Uterus (tissue), 4 donors: ENCODE results near the gene ARHGAP18. TPM values are rescaled to one million over a fixed set of nuclear protein-coding genes. Genes with fewer than 3 reads are reported as not detected.

Experiments used
- DNase-seq, 2 donors: peaks; one replicate each; pipeline ENCODE4 v3.0.0-alpha.2; 2019 to 2020
- H3K27ac ChIP-seq, 2 donors: fragments of 200-600 bp; sonication (generic); 1 replicate in 1 of 2; 2 replicates in 1 of 2; pipeline ENCODE4 v1.5.1; 2016 to 2018
- H3K27me3 ChIP-seq, 2 donors: fragments of 200-600 bp; sonication (generic); one replicate each; pipeline ENCODE4 v1.5.1; 2018 to 2019; ENCODE audit warnings: control low read depth in 1 of 2
- H3K36me3 ChIP-seq, 2 donors: fragments of 200-600 bp; sonication (generic); one replicate each; pipeline ENCODE4 v1.5.1; 2019; ENCODE audit warnings: control low read depth in 1 of 2
- H3K4me1 ChIP-seq, 2 donors: fragments of 200-600 bp; sonication (generic); one replicate each; pipeline ENCODE4 v1.5.1; 2018 to 2019; ENCODE audit warnings: control low read depth in 1 of 2
- H3K4me3 ChIP-seq, 2 donors: fragments of 200-600 bp; sonication (generic); 1 replicate in 1 of 2; 2 replicates in 1 of 2; pipeline ENCODE4 v1.5.1; 2018 to 2019; ENCODE audit warnings: mild to moderate bottlenecking in 1 of 2
- H3K9me3 ChIP-seq, 2 donors: fragments of 200-600 bp; sonication (generic); one replicate each; pipeline ENCODE4 v1.5.1; 2019; ENCODE audit warnings: control low read depth in 1 of 2
- CTCF ChIP-seq, 4 experiments: fragments of 200-600 bp in 2 of 4; fragments of 450-650 bp in 2 of 4; sonication (generic) in 2 of 4; IDR thresholded peaks; one replicate each; pipeline ENCODE4 v1.5.1; 2016 to 2019; ENCODE audit warnings: antibody characterized with exemption in 4 of 4, mild to moderate bottlenecking in 2 of 4, moderate library complexity in 1 of 4
- POLR2A ChIP-seq, 2 donors: fragments of 450-650 bp; IDR thresholded peaks; one replicate each; pipeline ENCODE4 v1.6.1; 2016; ENCODE audit warnings: antibody characterized with exemption in 2 of 2, mild to moderate bottlenecking in 1 of 2, moderate library complexity in 1 of 2
- intact Hi-C: fragments of 100-400 bp; cut with DNase I; formaldehyde crosslinking; loops from one replicate; pipeline ENCODE4 v1.15.1; 2023; ENCODE audit warnings: low total_unique reads
- total RNA-seq, 4 donors: library from RNA; depleted of rRNA in 3 of 4; stranded (reverse); fragments of >200 nt in 3 of 4; gene quantifications; one replicate each; pipeline versions ENCODE4 v1.1.0 to v1.2.4, GENCODE V29; 2014 to 2023
- donor health status: DM: yes; HTN: yes; CAD: no.

Gene ARHGAP18
- total RNA-seq = 10 to 100 TPM in 3 of 4 donors, 1 to 10 TPM in 1; 6.3 to 36.7 (median 15.4) TPM

- Histone ChIP-seq H3K27me3 (no peaks in the 10 kb centered on the region), H3K36me3 (no peaks in the 10 kb centered on the region), H3K27ac (peak within 1 kb of the TSS; percentile 76 to 87), H3K4me1 (no peaks in the 10 kb centered on the region), H3K4me3 (peak within 1 kb of the TSS; percentile 41 to 50), H3K9me3 (no peaks in the 10 kb centered on the region)
- peak; percentile 56 to 88 for TF ChIP-seq POLR2A (IDR thresholded peaks at IDR 0.05)
- TF ChIP-seq CTCF (IDR thresholded peaks at IDR 0.05) = no peak
- intact Hi-C loops = no loop called here
- peak; percentile 82 to 85 for DNase-seq
Measured at GRCh38 chr6:129709769-129710449, at the start of gene ARHGAP18. Gene ARHGAP18 (minus strand): TSS chr6:129710177. CDS start chr6:129710136, 41 bp downstream.

GRCh38 chr6:129755787-129756186 is 45.8 kb upstream of the ARHGAP18 start:
- peaks cover 0 to 5% of the 10 kb centered on the region in 2 donors for H3K4me1 ChIP-seq
- intact Hi-C loops = no loop called here
- no peaks in the 10 kb centered on the region for H3K36me3 ChIP-seq
- no peaks in the 10 kb centered on the region for H3K27me3 ChIP-seq
- H3K27ac ChIP-seq = no peak overlapping the region
- no peak for TF ChIP-seq CTCF (IDR thresholded peaks at IDR 0.05)
- no peak for TF ChIP-seq POLR2A (IDR thresholded peaks at IDR 0.05)
- no peak overlapping the region for H3K4me3 ChIP-seq
- DNase-seq = no peak
- no peaks in the 10 kb centered on the region for H3K9me3 ChIP-seq

GRCh38 chr6:129754750-129755149 is 44.8 kb upstream of the ARHGAP18 start:
- TF ChIP-seq POLR2A (IDR thresholded peaks at IDR 0.05) = no peak
- no peak for TF ChIP-seq CTCF (IDR thresholded peaks at IDR 0.05)
- H3K9me3 ChIP-seq = no peaks in the 10 kb centered on the region
- H3K4me1 ChIP-seq = peaks cover 0 to 5% of the 10 kb centered on the region in 2 donors
- DNase-seq = no peak
- no peaks in the 10 kb centered on the region for H3K36me3 ChIP-seq
- no peaks in the 10 kb centered on the region for H3K27me3 ChIP-seq
- no peak overlapping the region for H3K4me3 ChIP-seq
- no peak overlapping the region for H3K27ac ChIP-seq
- intact Hi-C loops = no loop called here

- no peak overlapping the region for H3K4me3 ChIP-seq
- peaks cover 0 to 5% of the 10 kb centered on the region in 2 donors for H3K4me1 ChIP-seq
- no peak overlapping the region for H3K27ac ChIP-seq
- no peak for DNase-seq
- no peaks in the 10 kb centered on the region for H3K27me3 ChIP-seq
- intact Hi-C loops = no loop called here
- TF ChIP-seq POLR2A (IDR thresholded peaks at IDR 0.05) (no peak), CTCF (IDR thresholded peaks at IDR 0.05) (no peak)
- no peaks in the 10 kb centered on the region for H3K9me3 ChIP-seq
- no peaks in the 10 kb centered on the region for H3K36me3 ChIP-seq
Measured at GRCh38 chr6:129753422-129753821, 43.4 kb upstream of the ARHGAP18 start.

- H3K27me3 ChIP-seq = no peaks in the 10 kb centered on the region
- TF ChIP-seq POLR2A (IDR thresholded peaks at IDR 0.05) = no peak
- TF ChIP-seq CTCF (IDR thresholded peaks at IDR 0.05) = no peak
- no peak overlapping the region for H3K4me3 ChIP-seq
- no peaks in the 10 kb centered on the region for H3K36me3 ChIP-seq
- DNase-seq = no peak
- H3K9me3 ChIP-seq = no peaks in the 10 kb centered on the region
- peak overlapping the region in 1 of 2 donors; percentile 57 for H3K27ac ChIP-seq
- peaks cover 0 to 5% of the 10 kb centered on the region in 2 donors for H3K4me1 ChIP-seq
- intact Hi-C loops = no loop called here
Measured at GRCh38 chr6:129751384-129751783, 41.4 kb upstream of the ARHGAP18 start.
